Pancreas (tissue), 10 donors: ENCODE measurements around the gene MRO. TPM values are rescaled to one million over a fixed set of nuclear protein-coding genes. Genes with fewer than 3 reads are reported as not detected.

Experiments
- ATAC-seq, 4 donors: fragments of 200-7000 bp; cut with Tn5 transposase; one replicate each; pipeline versions ENCODE4 v1.8.0 to v1.9.1; 2020; ENCODE audit warnings: mild to moderate bottlenecking in 4 of 4, moderate library complexity in 4 of 4
- DNase-seq, 6 donors: peaks; one replicate each; pipeline ENCODE4 v3.0.0-alpha.2; 2020
- FAIRE-seq: peaks from 2 replicates; lab custom pipeline; 2012; peaks lifted over from hg19 to GRCh38; lab: Jason Lieb, UNC
- H3K27ac ChIP-seq, 4 donors: fragments of 200-600 bp; sonication (generic); 1 replicate in 3 of 4; 2 replicates in 1 of 4; pipeline versions ENCODE4 v1.5.0 to v1.8.0; 2020
- H3K27me3 ChIP-seq, 4 donors: fragments of 200-600 bp; one replicate each; pipeline ENCODE4 v1.8.0; 2021
- H3K36me3 ChIP-seq, 3 donors: fragments of 200-600 bp; sonication (generic) in 1 of 3; one replicate each; pipeline versions ENCODE4 v1.5.0 to v1.8.0; 2020 to 2021
- H3K4me1 ChIP-seq, 3 donors: fragments of 200-600 bp; one replicate each; pipeline ENCODE4 v1.8.0; 2021
- H3K4me3 ChIP-seq, 4 donors: fragments of 200-600 bp; sonication (generic) in 2 of 4; one replicate each; pipeline versions ENCODE4 v1.5.0 to v1.8.0; 2020 to 2021
- H3K9me3 ChIP-seq, 4 donors: fragments of 200-600 bp; one replicate each; pipeline ENCODE4 v1.8.0; 2021
- CTCF ChIP-seq, 4 donors: fragments of 200-600 bp; sonication (generic) in 3 of 4; IDR thresholded peaks; one replicate each; pipeline versions ENCODE4 v1.5.0 to v1.8.0; 2021; ENCODE audit warnings: antibody characterized with exemption in 4 of 4
- WGBS, 2 donors: extraction: QIAGEN DNeasy Blood & Tissue Kit; methylation state at CpG; one replicate each; pipeline ENCODE4 v1.1.7; 2013; 5-methylcytosine and 5-hydroxymethylcytosine counted together
- intact Hi-C, 3 donors: fragments of 100-400 bp; cut with DNase I; formaldehyde crosslinking; loops; one replicate each; pipeline versions ENCODE4 v1.11.1 to v1.14.2; 2022
- polyA plus RNA-seq, 2 donors: library from polyadenylated mRNA; stranded (reverse); fragments of 200-250 nt; gene quantifications; one replicate each; pipeline ENCODE4 v1.2.3, GENCODE V29; 2013
- total RNA-seq, 6 donors: library from RNA; stranded (reverse); fragmentation: NEBNext Ultra II Directional in 4 of 6; extraction: Animal tissue kit (Norgen Biotek cat#: 25700) in 4 of 6; gene quantifications; one replicate each; pipeline versions ENCODE4 v1.2.1 to v1.2.4, GENCODE V29; 2021 to 2023
- donor health status: healthy with polysubstance abuse.
- donor health status: DM: no; HTN: no; CAD: no; lungs with moderate emphysema.
- donor health status: DM: no; HTN: no; CAD: no.
- donor health status: control.
- donor health status: control.
- donor health status: Bipolar disorder and iron deficiency.
- donor health status: DM: yes; HTN: yes; CAD: no.
- donor health status: DM: no; HTN: no; CAD: no.
- donor health status: DM: no; HTN: no; CAD: no.
- donor health status: DM: yes; HTN: yes; CAD: no.

The MRO gene
- total and polyA plus RNA-seq, 8 donors: 0.19 to 3.9 (median 1.1) TPM

GRCh38 chr18:50847192-50847591 is 27.4 kb upstream of the MRO start:
- no peaks in the 10 kb centered on the region for H3K27me3 ChIP-seq
- FAIRE-seq (no peak), ATAC-seq (no peak), DNase-seq (no peak)
- no peak overlapping the region for H3K27ac ChIP-seq
- TF ChIP-seq CTCF (IDR thresholded peaks at IDR 0.05): no peak
- no peaks in the 10 kb centered on the region for H3K36me3 ChIP-seq
- no peak overlapping the region for H3K4me3 ChIP-seq
- WGBS, 2 donors: 84 to 94% methylated on average over 4 of the region's 4 CpGs
- peaks cover 0 to 7% (median 5%) of the 10 kb centered on the region in 3 donors for H3K4me1 ChIP-seq
- no peaks in the 10 kb centered on the region for H3K9me3 ChIP-seq
- intact Hi-C loops: no loop called here

GRCh38 chr18:50844960-50845359 is 25.1 kb upstream of the MRO start:
- Histone ChIP-seq H3K4me1 (peaks cover 0 to 7% (median 5%) of the 10 kb centered on the region in 3 donors), H3K4me3 (no peak overlapping the region), H3K27me3 (no peaks in the 10 kb centered on the region), H3K36me3 (no peaks in the 10 kb centered on the region), H3K9me3 (no peaks in the 10 kb centered on the region), H3K27ac (no peak overlapping the region)
- DNase-seq (no peak), ATAC-seq (no peak), FAIRE-seq (no peak)
- intact Hi-C loops: no loop called here
- 71 to 76% methylated on average over 3 of the region's 3 CpGs for WGBS, 2 donors
- TF ChIP-seq CTCF (IDR thresholded peaks at IDR 0.05): no peak

DNA sequence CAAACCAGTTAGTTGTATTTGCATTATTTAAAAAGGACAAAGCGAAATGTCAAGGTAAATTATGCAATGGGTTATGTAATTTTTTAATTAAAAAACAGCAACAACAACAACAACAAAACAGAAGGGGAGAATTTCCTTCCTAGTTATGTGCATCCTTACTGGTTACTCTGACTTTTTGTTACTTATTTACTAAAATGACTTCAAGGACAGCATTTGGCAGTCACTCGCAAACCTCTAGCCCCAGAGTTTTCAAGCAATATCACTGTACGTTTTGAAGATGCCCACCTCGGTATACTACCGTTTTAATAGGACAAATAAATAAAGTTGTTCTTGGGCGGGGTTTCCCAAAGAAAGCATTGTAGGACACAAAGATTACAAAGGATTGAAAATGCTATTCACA is 24.7 kb upstream of the MRO start:
- no peak for FAIRE-seq
- intact Hi-C loops: no loop called here

GRCh38 chr18:50842846-50843245 is 23.0 kb upstream of the MRO start:
- H3K4me1 ChIP-seq: peaks cover 0 to 7% (median 5%) of the 10 kb centered on the region in 3 donors
- ATAC-seq: no peak
- no peak overlapping the region for H3K27ac ChIP-seq
- DNase-seq: no peak
- H3K4me3 ChIP-seq: no peak overlapping the region
- no peaks in the 10 kb centered on the region for H3K27me3 ChIP-seq
- no peaks in the 10 kb centered on the region for H3K36me3 ChIP-seq
- intact Hi-C loops: no loop called here
- no peaks in the 10 kb centered on the region for H3K9me3 ChIP-seq
- no peak for FAIRE-seq
- WGBS, 2 donors: 0% methylated on average over 1 of the region's 1 CpG
- no peak for TF ChIP-seq CTCF (IDR thresholded peaks at IDR 0.05)

More for the DNA sequence above, 24.7 kb upstream of the MRO start:
- H3K27me3 ChIP-seq: no peaks in the 10 kb centered on the region
- peaks cover 0 to 7% (median 5%) of the 10 kb centered on the region in 3 donors for H3K4me1 ChIP-seq
- no peak overlapping the region for H3K4me3 ChIP-seq
- no peak for DNase-seq
- no peaks in the 10 kb centered on the region for H3K36me3 ChIP-seq
- H3K27ac ChIP-seq: no peak overlapping the region
- WGBS, 2 donors: 21 to 23% methylated on average over 6 of the region's 6 CpGs
- no peaks in the 10 kb centered on the region for H3K9me3 ChIP-seq
- no peak for TF ChIP-seq CTCF (IDR thresholded peaks at IDR 0.05)
- peak in 3 of 4 donors; percentile 37 to 69 (median 52) for ATAC-seq

GRCh38 chr18:50839996-50840395 is 20.2 kb upstream of the MRO start:
- WGBS, 2 donors: 74% methylated on average over 3 of the region's 3 CpGs
- H3K9me3 ChIP-seq: no peaks in the 10 kb centered on the region
- intact Hi-C loops: no loop called here
- DNase-seq (no peak), ATAC-seq (no peak), FAIRE-seq (no peak)
- peaks cover 0 to 16% (median 5%) of the 10 kb centered on the region in 3 donors for H3K4me1 ChIP-seq
- H3K27ac ChIP-seq: no peak overlapping the region
- H3K36me3 ChIP-seq: no peaks in the 10 kb centered on the region
- H3K27me3 ChIP-seq: no peaks in the 10 kb centered on the region
- H3K4me3 ChIP-seq: no peak overlapping the region
- TF ChIP-seq CTCF (IDR thresholded peaks at IDR 0.05): no peak
